HepG2 (cell line): ENCODE data around the gene PPP1R16B. TPM values are rescaled to one million over a fixed set of nuclear protein-coding genes. Genes with fewer than 3 reads are reported as not detected.

Experiments
- ATAC-seq: fragments of 200-7000 bp; cut with Tn5 transposase; 3 replicates; pipeline ENCODE4 v1.9.1; 2020; ENCODE audit warnings: mild to moderate bottlenecking, moderate library complexity
- BruUV-seq: library from RNA; stranded (reverse); fragments of 400-500 nt; replicated peaks from 2 replicates; lab custom pipeline; 2021; lab: Mats Ljungman, UMichigan
- CTCF ChIA-PET: fragments of 300-600 bp; formaldehyde crosslinking; extraction: SDS; loops from one replicate; lab custom pipeline; 2021; ENCODE audit warnings: low total read pairs, inconsistent platforms, low intra/inter-chr PET ratio; lab: Yijun Ruan, JAX
- POLR2A ChIA-PET: fragments of 350-600 bp; sonication (Branson Sonifier 250); formaldehyde crosslinking; loops from one replicate; lab custom pipeline; 2020; ENCODE audit warnings: antibody characterized with exemption, inconsistent platforms; lab: Yijun Ruan, JAX
- DNase-seq: peaks from one replicate; pipeline ENCODE4 v3.0.0-alpha.2; 2015; ENCODE audit warnings: low spot score
- FAIRE-seq: peaks from 3 replicates; lab custom pipeline; 2011; peaks lifted over from hg19 to GRCh38; lab: Jason Lieb, UNC
- H2AFZ ChIP-seq: one replicate; pipeline ENCODE4 v1.6.1; 2011; ENCODE audit warnings: low read length, inconsistent platforms
- H3K27ac ChIP-seq: fragments of 300-600 bp; 3 replicates; pipeline ENCODE4 v1.8.0; 2011; ENCODE audit warnings: mixed run types, mild to moderate bottlenecking, mixed read lengths, low read length, inconsistent platforms; ENCODE audit not compliant: insufficient read depth; ENCODE audit errors: extremely low read length
- H3K27me3 ChIP-seq, 2 experiments: fragments of 200-600 bp in 1 of 2; 2 replicates in 1 of 2; 3 replicates in 1 of 2; pipeline versions ENCODE4 v1.6.0 to v1.8.0; 2011; ENCODE audit warnings: low read length in 2 of 2, mild to moderate bottlenecking in 2 of 2, moderate library complexity in 2 of 2, inconsistent platforms in 1 of 2; ENCODE audit not compliant: insufficient read depth in 2 of 2, control insufficient read depth in 1 of 2
- H3K36me3 ChIP-seq, 2 experiments: fragments of 200-600 bp in 1 of 2; replicated peaks in 1 of 2; 2 replicates in 1 of 2; 3 replicates in 1 of 2; pipeline versions ENCODE4 v1.5.1 to v1.8.0; 2011; ENCODE audit warnings: low read length in 2 of 2, inconsistent platforms in 1 of 2; ENCODE audit not compliant: insufficient read depth in 2 of 2, control insufficient read depth in 1 of 2
- H3K4me1 ChIP-seq: 2 replicates; pipeline ENCODE4 v1.5.1; 2012; ENCODE audit warnings: low read length, inconsistent platforms; ENCODE audit not compliant: insufficient read depth
- H3K4me2 ChIP-seq: 2 replicates; pipeline ENCODE4 v1.6.0; 2011; ENCODE audit warnings: low read depth, low read length, inconsistent platforms
- H3K4me3 ChIP-seq, 3 experiments: fragments of 200-600 bp in 1 of 3; sonication (generic), shearing (Covaris generic) in 1 of 3; replicated peaks in 1 of 3; 2 replicates each; pipeline ENCODE4 v1.5.1; 2011 to 2016; ENCODE audit warnings: low read length in 3 of 3, inconsistent platforms in 2 of 3, low read depth in 2 of 3, mild to moderate bottlenecking in 2 of 3, control low read depth in 1 of 3, mixed read lengths in 1 of 3; ENCODE audit not compliant: insufficient read depth in 1 of 3
- H3K79me2 ChIP-seq: one replicate; pipeline ENCODE4 v1.6.1; 2011; ENCODE audit warnings: low read length, inconsistent platforms; ENCODE audit not compliant: insufficient read depth
- H3K9ac ChIP-seq: 2 replicates; pipeline ENCODE4 v1.6.0; 2011; ENCODE audit warnings: mild to moderate bottlenecking, low read depth, low read length, inconsistent platforms; ENCODE audit not compliant: insufficient read depth
- H3K9me3 ChIP-seq: 2 replicates; pipeline ENCODE4 v1.5.1; 2012; ENCODE audit warnings: mild to moderate bottlenecking, low read length
- H4K20me1 ChIP-seq: 2 replicates; pipeline ENCODE4 v1.6.0; 2011; ENCODE audit warnings: inconsistent platforms, mild to moderate bottlenecking, low read length, moderate library complexity; ENCODE audit not compliant: insufficient read depth
- DMAP1 ChIP-seq: IDR thresholded peaks from 2 replicates; pipeline ENCODE4 v1.6.1; 2016
- IKZF4 ChIP-seq: sonication (generic); formaldehyde crosslinking; IDR thresholded peaks from 2 replicates; pipeline ENCODE4 v1.5.1; 2020; ENCODE audit warnings: borderline replicate concordance, mild to moderate bottlenecking, low read depth, missing genetic modification reagents; ENCODE audit errors: not compliant biosample characterization
- KLF11 ChIP-seq: IDR thresholded peaks from 2 replicates; pipeline ENCODE4 v1.6.1; 2016; ENCODE audit warnings: missing compliant biosample characterization
- MIER2 ChIP-seq: IDR thresholded peaks from 2 replicates; pipeline ENCODE4 v1.6.1; 2016; ENCODE audit warnings: missing biosample characterization, missing genetic modification reagents
- MIXL1 ChIP-seq: IDR thresholded peaks from 2 replicates; pipeline ENCODE4 v1.6.1; 2016
- ONECUT2 ChIP-seq: sonication (generic); formaldehyde crosslinking; IDR thresholded peaks from 2 replicates; pipeline ENCODE4 v1.4.0; 2020; ENCODE audit warnings: missing genetic modification reagents
- POLR2AphosphoS2 ChIP-seq: IDR thresholded peaks from 2 replicates; pipeline ENCODE4 v1.6.1; 2011; ENCODE audit warnings: low read depth, low read length, improper control_type of control experiment
- TCF7L2 ChIP-seq: IDR thresholded peaks from 2 replicates; pipeline ENCODE4 v1.6.1; 2011; ENCODE audit warnings: mild to moderate bottlenecking, low read depth, low read length, moderate library complexity
- ZSCAN12 ChIP-seq: sonication (generic); formaldehyde crosslinking; IDR thresholded peaks from 2 replicates; pipeline ENCODE4 v1.9.0; 2021; ENCODE audit warnings: mild to moderate bottlenecking, missing genetic modification reagents
- WGBS: methylation state at CpG from one replicate; pipeline ENCODE4 v1.1.6; 2017; ENCODE audit warnings: low lambda C conversion rate; 5-methylcytosine and 5-hydroxymethylcytosine counted together
- in situ Hi-C: cut with HindIII; loops from 2 replicates; pipeline ENCODE4 v1.10.0; 2017; ENCODE audit warnings: low pct_unique_long_range_greater_than_20kb; ENCODE audit not compliant: extremely low pct_ligation_motif_present
- intact Hi-C: fragments of 100-400 bp; cut with micrococcal nuclease; formaldehyde crosslinking; loops from one replicate; pipeline ENCODE4 v1.10.0; 2022; ENCODE audit not compliant: unreplicated experiment
- polyA plus RNA-seq, 8 experiments: library from polyadenylated mRNA; depleted of rRNA in 3 of 8; stranded (reverse) in 7 of 8; unstranded in 1 of 8; fragments of >200 nt; fragmentation: Illumina TruSeq in 4 of 8; extraction: Trizol in 4 of 8; gene quantifications; 2 replicates each; pipeline versions ENCODE4 v1.2.1 to v1.2.3, GENCODE V29; 2011 to 2016; ENCODE audit warnings: low read depth in 4 of 8, missing spikeins in 1 of 8, mixed read lengths in 1 of 8; ENCODE audit not compliant: insufficient read depth in 1 of 8
- total RNA-seq, 5 experiments: library from RNA; depleted of rRNA; stranded (reverse); fragments of >200 nt; fragmentation: Illumina TruSeq; extraction: Trizol; gene quantifications; 2 replicates each; pipeline ENCODE4 v1.2.3, GENCODE V29; 2016; ENCODE audit warnings: low read depth in 1 of 5

Gene PPP1R16B
- total and polyA plus RNA-seq, 2 of the 13 experiments (the other 11 are each of a cell fraction or from before 2014, with no cell fraction given): 0.02 to 0.11 TPM

GRCh38 chr20:38863024-38863851 lies 57.7 kb downstream of the PPP1R16B start (continued):
- TF ChIP-seq DMAP1: no peak
- TF ChIP-seq IKZF4 (CRISPR knock-in tag): no peak
- TF ChIP-seq, all 625 proteins: peak for 0

GRCh38 chr20:38864662-38865061 lies 59.2 kb downstream of the PPP1R16B start:
- intact Hi-C loops (no loop called here), in situ Hi-C loops (no loop called here)
- TF ChIP-seq MIXL1 (CRISPR knock-in tag) (peak; percentile 38; the same call in 1 of the 2 replicates), TCF7L2 (no peak), POLR2AphosphoS2 (no peak), KLF11 (CRISPR knock-in tag) (no peak), MIER2 (CRISPR knock-in tag) (no peak), ZSCAN12 (CRISPR knock-in tag) (no peak), ONECUT2 (CRISPR knock-in tag) (peak; percentile 66; the same call in 1 of the 2 replicates)
- no peaks in the 10 kb centered on the region for H3K9me3 ChIP-seq
- peak; percentile 17; the same call in 2 of the 3 replicates for ATAC-seq
- FAIRE-seq: no peak
- H3K9ac ChIP-seq: no peak overlapping the region
- WGBS: 25% methylated on average over 5 of the region's 5 CpGs
- H3K27me3 ChIP-seq: peaks cover 0 to 13% of the 10 kb centered on the region in 2 experiments; a peak in 2 of 5 replicates
- BruUV-seq: no TSS peak
- no peak overlapping the region for H2AFZ ChIP-seq
- H3K36me3 ChIP-seq: no peaks in the 10 kb centered on the region
- H3K27ac ChIP-seq: no peak overlapping the region
- no peak overlapping the region for H3K4me2 ChIP-seq
- H3K79me2 ChIP-seq: no peaks in the 10 kb centered on the region
- ChIA-PET CTCF (no interaction called here), POLR2A (no interaction called here)
- H4K20me1 ChIP-seq: no peaks in the 10 kb centered on the region
- peaks cover 13% of the 10 kb centered on the region for H3K4me1 ChIP-seq
- DNase-seq: no peak
- H3K4me3 ChIP-seq: no peak overlapping the region
